WTC11 (cell line): ENCODE measurements around the gene CHTF18. TPM values are rescaled to one million over a fixed set of nuclear protein-coding genes. Genes with fewer than 3 reads are reported as not detected.

Experiments
- microRNA-seq: library from miRNA; unstranded; fragments of <30 nt; microRNA quantifications from one replicate; pipeline ENCODE4 v1.2.0, GENCODE V29; 2022; ENCODE audit warnings: borderline number of aligned reads
- total RNA-seq: library from RNA; stranded (reverse); gene quantifications from 3 replicates; pipeline ENCODE4 v1.2.3, GENCODE V29; 2021

Gene CHTF18
- total RNA-seq, 1 experiment from 2014 or later: 183 TPM

Small RNA genes within 50 kb of the gene (microRNA-seq; reads per million reads assigned to microRNA genes)
- gene MIR662: not detected

Other genes with a start within 250 kb of the CHTF18 start
- gene PRR35, start 228.2 kb upstream of the CHTF18 start, total RNA-seq: 0.72 to 1.1 TPM (median 0.94 TPM) in 3 replicates
- gene NHLRC4, start 221.6 kb upstream of the CHTF18 start, total RNA-seq: 0.76 to 0.92 TPM (median 0.87 TPM) in 3 replicates
- gene PIGQ, start 218.7 kb upstream of the CHTF18 start, total RNA-seq: 57.7 to 63.7 TPM (median 60.8 TPM) in 3 replicates
- gene RAB40C, start 198.6 kb upstream of the CHTF18 start, total RNA-seq: 22.5 to 28.0 TPM (median 26.2 TPM) in 3 replicates
- gene WFIKKN1, start 157.6 kb upstream of the CHTF18 start, total RNA-seq: 12.3 to 18.6 TPM (median 17.3 TPM) in 3 replicates
- 115 to 121 TPM (median 115 TPM) in 3 replicates for gene METTL26, start 152.3 kb upstream of the CHTF18 start, total RNA-seq
- gene MCRIP2, start 146.8 kb upstream of the CHTF18 start, total RNA-seq: 63.3 to 76.0 TPM (median 66.7 TPM) in 3 replicates
- 66.2 to 75.8 TPM (median 69.6 TPM) in 3 replicates for gene WDR90, start 139.3 kb upstream of the CHTF18 start, total RNA-seq
- 245 to 285 TPM (median 250 TPM) in 3 replicates for gene RHOT2, start 120.5 kb upstream of the CHTF18 start, total RNA-seq
- 6.7 to 8.2 TPM (median 6.7 TPM) in 3 replicates for gene RHBDL1, start 112.9 kb upstream of the CHTF18 start, total RNA-seq
- gene STUB1, start 108.2 kb upstream of the CHTF18 start, total RNA-seq: 79.0 to 88.2 TPM (median 85.8 TPM) in 3 replicates
- gene JMJD8, start 104.3 kb upstream of the CHTF18 start, total RNA-seq: 59.6 to 63.4 TPM (median 61.2 TPM) in 3 replicates
- 25.5 to 28.2 TPM (median 26.3 TPM) in 3 replicates for gene WDR24, start 98.2 kb upstream of the CHTF18 start, total RNA-seq
- gene FBXL16, start 82.8 kb upstream of the CHTF18 start, total RNA-seq: 22.7 to 28.6 TPM (median 27.3 TPM) in 3 replicates
- gene METRN, start 73.5 kb upstream of the CHTF18 start, total RNA-seq: 30.9 to 64.3 TPM (median 61.4 TPM) in 3 replicates
- gene ANTKMT, start 67.5 kb upstream of the CHTF18 start, total RNA-seq: 40.6 to 43.1 TPM (median 43.0 TPM) in 3 replicates
- gene CCDC78, start 62.2 kb upstream of the CHTF18 start, total RNA-seq: 19.4 to 20.8 TPM (median 20.2 TPM) in 3 replicates
- gene HAGHL, start 61.5 kb upstream of the CHTF18 start, total RNA-seq: 38.4 to 41.7 TPM (median 39.4 TPM) in 3 replicates
- gene CIAO3, start 47.6 kb upstream of the CHTF18 start, total RNA-seq: 32.8 to 50.9 TPM (median 32.8 TPM) in 3 replicates
- 0.20 to 0.55 TPM (median 0.46 TPM) in 3 replicates for gene MSLN, start 27.9 kb upstream of the CHTF18 start, total RNA-seq
- gene RPUSD1, start 239 bp upstream of the CHTF18 start, total RNA-seq: 35.0 to 45.1 TPM (median 36.6 TPM) in 3 replicates
- 0.34 TPM in 1 of 3 replicates, not detected in the others for gene GNG13, start 12.1 kb downstream of the CHTF18 start, total RNA-seq
- 10.5 to 13.0 TPM (median 10.8 TPM) in 3 replicates for gene LMF1, start 182.4 kb downstream of the CHTF18 start, total RNA-seq
- gene SOX8, start 193.2 kb downstream of the CHTF18 start, total RNA-seq: 10.2 to 12.3 TPM (median 10.9 TPM) in 3 replicates